NCI-H2029 (cell line): ENCODE measurements around the gene IL36RN.

Experiments
- DNase-seq: peaks from one replicate; lab custom pipeline; 2025; lab: John Stamatoyannopoulos, UW

The IL36RN gene

GRCh38 chr2:113058998-113059960 lies at the start of gene IL36RN:
Gene IL36RN (plus strand): TSS chr2:113059198. CDS start chr2:113059439, 241 bp downstream.
- no peak for DNase-seq

- DNase-seq, result no peak
Measured at GRCh38 chr2:113009622-113010021, 49.4 kb upstream of the IL36RN start.

GRCh38 chr2:113010088-113010487 lies 48.9 kb upstream of the IL36RN start:
- no peak for DNase-seq

GRCh38 chr2:113011108-113011507 lies 47.9 kb upstream of the IL36RN start:
- no peak for DNase-seq

DNA sequence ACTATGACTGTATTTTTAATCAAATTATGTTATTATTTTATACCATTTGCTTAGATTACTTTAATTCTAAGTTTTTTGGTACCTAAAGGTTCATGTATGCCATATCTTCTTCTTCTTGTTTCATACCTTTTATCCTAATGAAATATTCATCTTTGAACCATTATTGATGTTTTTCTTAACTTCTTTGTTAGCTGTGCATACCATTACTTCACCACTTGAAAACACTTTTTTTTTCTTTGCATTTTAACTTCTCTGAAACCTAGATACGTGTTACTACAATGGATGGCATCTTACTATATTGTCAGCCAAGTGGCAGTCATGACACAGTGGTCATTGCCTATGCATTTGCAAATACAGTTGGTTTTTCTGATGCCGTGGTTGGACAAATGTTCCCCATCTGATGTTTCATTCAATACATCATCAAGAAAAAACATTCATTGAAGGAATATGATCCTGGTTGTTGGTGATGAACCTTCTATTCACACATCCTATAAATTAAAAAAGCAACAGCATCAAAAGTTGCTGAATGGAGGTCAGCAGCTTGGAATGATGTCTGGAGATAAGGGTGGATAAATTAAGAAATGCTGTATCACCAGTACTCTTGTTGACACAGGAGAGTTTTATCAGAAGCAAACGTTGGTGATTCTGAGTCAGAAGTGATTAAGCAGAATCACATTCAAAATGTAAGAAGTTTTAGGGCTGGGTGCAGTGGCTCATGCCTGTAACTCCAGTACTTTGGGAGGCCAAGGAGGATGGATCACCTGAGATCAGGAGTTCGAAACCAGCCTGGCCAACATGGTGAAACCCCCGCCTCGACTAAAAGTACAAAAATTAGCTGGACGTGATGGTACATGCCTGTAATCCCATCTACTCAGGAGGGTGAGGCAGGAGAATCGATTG lies 46.3 kb upstream of the IL36RN start:
- DNase-seq, result no peak

GRCh38 chr2:113013336-113013661 lies 45.7 kb upstream of the IL36RN start:
- no peak for DNase-seq

DNA sequence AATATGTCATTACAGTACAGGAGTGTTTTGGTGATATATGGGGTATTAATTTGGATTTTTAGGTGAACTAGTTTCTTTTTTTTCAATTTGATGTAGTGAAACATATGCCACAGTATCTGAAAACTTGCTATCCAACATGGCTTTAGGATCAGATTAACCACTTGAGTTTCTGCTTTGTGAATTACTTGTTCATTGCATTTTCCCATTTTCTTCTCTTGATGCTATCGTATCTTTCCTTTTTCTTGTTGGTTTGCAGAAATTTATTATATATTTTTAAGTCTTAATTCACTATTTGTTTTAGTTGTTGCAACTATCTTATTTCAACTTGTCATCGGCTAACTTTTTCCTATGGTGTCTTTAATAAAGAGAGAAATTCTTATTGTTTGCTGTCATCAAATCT lies 44.9 kb upstream of the IL36RN start:
- no peak for DNase-seq

DNA sequence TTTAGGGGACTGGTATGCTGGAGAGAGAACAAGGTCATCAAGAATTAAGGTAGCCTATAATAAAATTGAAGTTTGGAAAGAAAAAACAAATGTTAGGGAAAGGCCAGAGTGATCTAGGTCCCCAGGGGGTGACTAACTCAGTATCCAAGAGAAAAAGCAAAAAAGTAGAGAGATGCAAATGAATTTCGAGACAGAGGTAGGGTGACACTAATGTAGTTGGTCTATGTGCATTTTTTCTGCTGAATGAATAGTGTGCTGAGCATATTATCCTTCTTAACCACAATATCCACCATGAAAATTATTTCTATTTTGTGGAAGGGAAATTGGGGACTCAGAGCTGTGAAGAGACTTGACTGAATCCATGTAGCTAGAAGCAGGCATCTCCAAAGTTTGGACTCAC lies 44.0 kb upstream of the IL36RN start:
- DNase-seq, result no peak

DNA sequence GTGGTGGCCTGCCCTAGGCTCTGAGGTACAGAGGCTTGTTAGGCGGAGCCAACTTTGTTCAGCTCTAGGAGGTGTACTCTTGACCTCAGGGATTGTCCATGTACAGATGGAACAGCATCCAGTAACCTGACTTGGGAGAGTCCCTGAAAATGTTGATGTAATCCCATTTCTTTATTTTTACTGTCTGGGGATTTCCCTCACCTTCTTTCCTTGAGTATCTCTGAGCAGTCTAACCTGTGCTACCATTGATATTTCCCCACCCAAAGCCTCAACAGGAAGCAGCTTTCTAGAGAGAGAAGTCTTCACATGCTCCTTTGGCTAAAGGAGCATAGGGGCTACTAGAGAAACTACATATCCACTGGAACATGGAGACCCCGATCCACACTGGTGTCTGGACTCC lies 43.3 kb upstream of the IL36RN start:
- no peak for DNase-seq

GRCh38 chr2:113018509-113018908 lies 40.5 kb upstream of the IL36RN start:
- DNase-seq, result no peak

- DNase-seq, result no peak
Measured at GRCh38 chr2:113021312-113021711, 37.7 kb upstream of the IL36RN start.

DNA sequence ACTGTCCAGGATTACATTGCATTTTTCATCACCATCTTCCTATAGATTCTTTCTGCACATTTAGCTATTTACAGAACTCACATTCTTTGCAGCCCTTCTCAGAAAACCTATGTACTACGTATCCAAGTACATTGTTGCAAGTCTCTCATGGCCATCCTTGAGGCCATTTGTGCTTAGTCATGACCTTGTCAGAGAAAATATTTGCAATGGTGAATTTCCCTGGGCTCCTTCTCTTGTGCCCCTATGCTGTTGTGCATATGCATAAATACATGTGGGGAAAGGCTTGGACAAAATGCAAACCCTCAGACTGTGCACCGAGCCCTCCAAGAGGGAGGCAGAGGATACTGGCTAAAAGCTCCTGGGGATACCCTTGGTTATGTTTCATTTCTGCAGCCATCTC lies 34.2 kb upstream of the IL36RN start:
- no peak for DNase-seq

DNA sequence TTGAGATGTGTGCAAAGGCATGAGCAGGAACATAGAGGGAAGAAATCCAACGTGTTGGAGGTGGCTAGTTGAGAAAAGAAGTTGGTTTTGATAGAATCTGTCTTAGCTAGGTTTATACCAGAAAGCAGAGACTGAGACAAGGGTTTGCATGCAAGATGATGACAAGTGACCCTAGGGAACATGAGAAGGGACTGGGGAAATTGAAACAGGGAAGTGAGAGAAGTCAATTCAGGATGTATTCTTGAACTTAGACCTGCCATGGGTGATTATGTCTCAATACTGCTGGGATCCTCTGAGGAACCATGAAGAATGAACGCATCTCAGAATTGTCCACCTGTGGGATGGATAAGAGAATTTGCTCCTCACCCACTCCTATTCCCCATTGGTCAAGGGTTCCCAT lies 33.3 kb upstream of the IL36RN start:
- no peak for DNase-seq

DNA sequence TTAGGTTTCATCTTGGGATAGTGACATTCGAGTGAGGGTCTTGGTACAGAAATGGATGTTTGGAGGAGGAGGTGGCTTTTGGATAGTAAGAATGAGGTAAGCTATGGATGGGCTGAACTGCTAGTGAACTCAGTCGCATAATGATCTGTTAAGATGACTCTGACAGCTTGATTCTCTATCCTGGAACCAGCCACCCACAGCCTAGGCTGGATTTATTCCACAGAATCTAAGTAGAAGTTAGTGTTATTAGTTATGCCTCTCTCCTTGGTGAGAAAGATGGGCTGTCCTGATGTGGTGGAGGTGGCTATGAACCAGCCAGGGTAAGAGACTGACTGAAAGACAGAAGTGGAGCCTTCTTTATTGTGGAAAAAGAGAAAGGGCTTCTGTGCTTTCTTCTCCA lies 31.3 kb upstream of the IL36RN start:
- no peak for DNase-seq

DNA sequence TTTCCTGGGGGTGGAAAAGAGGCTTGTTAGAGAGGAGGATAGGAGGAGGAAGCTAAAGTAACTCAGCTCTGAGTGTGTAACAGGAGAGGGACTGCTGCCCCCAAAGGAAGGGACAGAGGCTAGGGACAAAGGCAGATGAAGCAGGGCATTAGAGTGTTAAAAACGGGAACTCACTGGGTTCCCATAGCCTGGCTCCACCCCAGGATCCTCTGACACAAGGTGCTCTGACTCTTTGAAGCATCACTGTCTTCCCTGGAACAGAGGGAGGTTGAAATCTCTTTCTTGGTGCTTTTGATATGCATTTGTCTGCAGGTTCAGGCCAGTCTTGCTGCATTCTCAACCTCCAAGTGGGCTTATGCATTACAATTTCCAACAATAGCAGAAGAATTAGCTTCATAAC lies 30.9 kb upstream of the IL36RN start:
- no peak for DNase-seq

DNA sequence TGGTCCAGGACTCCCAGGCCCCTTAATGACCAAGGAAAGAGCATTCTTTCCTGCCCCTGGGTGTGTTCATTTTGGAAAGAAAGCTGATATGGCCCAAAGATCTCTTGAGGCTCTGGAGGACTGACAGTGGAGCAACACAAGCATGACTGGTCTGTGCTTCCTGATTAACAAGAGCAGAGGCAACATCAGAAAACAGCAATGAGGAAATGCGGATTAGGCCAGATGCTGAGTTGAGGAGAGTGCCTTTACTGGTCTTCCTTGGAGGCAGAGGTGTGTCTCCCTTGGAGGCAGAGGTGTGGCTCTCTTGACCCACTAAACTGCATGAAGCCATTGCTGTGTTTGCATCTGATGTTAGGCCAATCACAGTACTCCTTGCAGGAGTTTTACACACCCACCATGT lies 26.3 kb upstream of the IL36RN start:
- DNase-seq, result no peak

- no peak for DNase-seq
Measured at GRCh38 chr2:113034016-113034415, 25.0 kb upstream of the IL36RN start.

DNA sequence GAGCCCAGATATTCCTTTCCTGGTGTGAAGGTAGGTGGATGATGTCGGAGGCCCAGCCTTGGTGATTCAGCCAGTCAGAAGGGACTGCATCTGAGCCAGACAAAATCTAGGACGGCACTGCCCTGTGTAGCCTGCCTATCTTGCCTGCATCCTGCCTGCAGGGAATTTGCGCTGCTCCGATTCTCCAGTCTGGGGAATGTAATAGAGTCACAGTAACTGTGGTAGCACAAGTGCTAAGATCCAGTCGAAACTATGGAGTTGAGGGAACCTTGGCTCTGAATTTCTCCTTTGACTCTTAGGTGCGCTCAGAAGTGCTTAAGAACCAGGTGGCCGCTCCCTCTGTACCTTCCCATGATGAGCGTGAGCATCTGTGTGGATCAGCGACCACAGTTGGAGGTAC lies 22.2 kb upstream of the IL36RN start:
- DNase-seq, result no peak

GRCh38 chr2:113038291-113038690 lies 20.7 kb upstream of the IL36RN start:
- DNase-seq, result no peak

DNA sequence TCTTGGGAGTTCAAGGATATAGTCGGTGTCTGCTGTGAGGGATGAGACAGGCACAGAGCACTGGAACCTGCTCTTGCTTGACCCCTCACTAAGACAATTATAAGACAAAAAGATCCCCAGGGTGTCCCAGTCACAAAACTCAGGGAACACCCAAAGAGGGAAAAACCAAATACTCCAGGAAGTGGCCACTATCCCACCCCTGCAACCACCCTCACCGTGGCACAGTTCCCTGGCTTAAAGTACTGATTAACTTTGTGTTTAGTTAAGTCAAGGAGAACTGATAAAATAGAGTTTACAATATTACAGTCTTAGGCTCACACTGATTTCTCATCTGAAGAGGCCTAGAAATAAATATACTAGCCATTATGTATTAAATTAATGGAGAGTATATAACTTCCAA lies 19.8 kb upstream of the IL36RN start:
- no peak for DNase-seq

- no peak for DNase-seq
Measured at GRCh38 chr2:113039719-113040118, 19.3 kb upstream of the IL36RN start.

DNA sequence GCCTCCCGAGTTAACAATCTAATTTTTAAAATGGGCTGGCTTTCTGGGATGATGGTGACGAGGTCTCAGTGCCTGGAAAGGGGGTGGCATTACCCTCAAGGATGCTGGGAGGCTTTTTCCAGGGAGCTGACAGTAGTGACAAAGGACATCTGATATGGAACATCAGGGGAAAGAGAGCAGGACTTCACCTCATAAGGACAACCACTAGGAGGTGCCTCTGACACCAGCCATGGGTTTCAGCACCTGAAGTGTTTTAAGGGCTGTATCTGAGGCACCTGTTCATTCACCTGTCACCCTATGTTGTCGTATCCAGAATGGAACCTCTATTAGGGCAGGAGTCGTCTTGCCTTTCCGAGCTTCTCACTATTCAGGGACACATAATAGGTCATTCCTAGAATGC lies 17.1 kb upstream of the IL36RN start:
- no peak for DNase-seq

DNA sequence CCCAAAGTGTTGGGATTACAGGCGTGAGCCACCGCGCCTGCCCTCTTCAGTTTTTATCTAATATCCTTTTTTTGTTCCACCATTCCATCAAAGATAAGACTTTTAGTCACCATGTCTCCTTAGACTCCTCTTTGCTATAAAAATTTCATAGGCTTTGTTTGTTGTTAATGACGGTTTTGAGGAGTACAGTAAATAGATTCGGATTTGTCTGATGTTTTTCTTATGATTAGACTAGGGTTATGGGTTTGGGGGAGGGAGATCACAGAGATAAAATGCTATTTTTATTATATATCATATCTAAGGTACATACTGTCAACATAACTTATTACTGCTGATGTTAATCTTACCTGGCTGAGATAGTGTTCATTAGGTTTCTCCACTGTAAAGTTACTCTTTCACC lies 12.5 kb upstream of the IL36RN start:
- DNase-seq, result no peak
